ENCODE results near the gene EFHD1. TPM values are rescaled to one million over a fixed set of nuclear protein-coding genes. Genes with fewer than 3 reads are reported as not detected.

Gene EFHD1
- total RNA-seq, 1 donor = 3.6 TPM

GRCh38 chr2:232621186-232621585 lies 12.2 kb upstream of the EFHD1 start:
- H3K4me3 ChIP-seq (ENCODE audit: insufficient read depth, low read length) = no peak overlapping the region

GRCh38 chr2:232622563-232622962 lies 10.8 kb upstream of the EFHD1 start:
- Histone ChIP-seq H3K4me3 (ENCODE audit: insufficient read depth, low read length) (no peak overlapping the region), H3K9me3 (ENCODE audit: low read depth, low read length) (no peaks in the 10 kb centered on the region), H3K4me2 (ENCODE audit: insufficient read depth, low read length) (no peak overlapping the region), H3K27me3 (ENCODE audit: insufficient read depth, low read length) (peaks cover 3% of the 10 kb centered on the region), H3K36me3 (ENCODE audit: insufficient read depth, low read length) (no peaks in the 10 kb centered on the region), H3K27ac (ENCODE audit: low read depth, low read length) (no peak overlapping the region), H4K20me1 (ENCODE audit: insufficient read depth, low read length) (no peaks in the 10 kb centered on the region), H3K4me1 (ENCODE audit: insufficient read depth, low read length) (no peaks in the 10 kb centered on the region), H3K79me2 (ENCODE audit: insufficient read depth, low read length) (no peaks in the 10 kb centered on the region), H2AFZ (ENCODE audit: low read length) (no peak overlapping the region)
- DNase-seq (ENCODE audit: insufficient read length, low spot score, missing footprints) = no peak
- no peak for TF ChIP-seq CTCF (IDR thresholded peaks at IDR 0.05; ENCODE audit: extremely low read depth, low read depth, low read length)

More at GRCh38 chr2:232621186-232621585, 12.2 kb upstream of the EFHD1 start:
- Histone ChIP-seq H3K27me3 (ENCODE audit: insufficient read depth, low read length) (peaks cover 3% of the 10 kb centered on the region), H3K4me2 (ENCODE audit: insufficient read depth, low read length) (no peak overlapping the region), H3K4me1 (ENCODE audit: insufficient read depth, low read length) (no peaks in the 10 kb centered on the region), H3K9me3 (ENCODE audit: low read depth, low read length) (no peaks in the 10 kb centered on the region), H4K20me1 (ENCODE audit: insufficient read depth, low read length) (no peaks in the 10 kb centered on the region), H2AFZ (ENCODE audit: low read length) (no peak overlapping the region), H3K36me3 (ENCODE audit: insufficient read depth, low read length) (no peaks in the 10 kb centered on the region), H3K27ac (ENCODE audit: low read depth, low read length) (no peak overlapping the region), H3K79me2 (ENCODE audit: insufficient read depth, low read length) (no peaks in the 10 kb centered on the region)
- DNase-seq (ENCODE audit: insufficient read length, low spot score, missing footprints) = no peak
- TF ChIP-seq CTCF (IDR thresholded peaks at IDR 0.05; ENCODE audit: extremely low read depth, low read depth, low read length) = no peak

GRCh38 chr2:232623768-232624765 lies 9.3 kb upstream of the EFHD1 start:
- Histone ChIP-seq H3K36me3 (ENCODE audit: insufficient read depth, low read length) (no peaks in the 10 kb centered on the region), H3K9me3 (ENCODE audit: low read depth, low read length) (no peaks in the 10 kb centered on the region), H2AFZ (ENCODE audit: low read length) (no peak overlapping the region), H3K4me1 (ENCODE audit: insufficient read depth, low read length) (peaks cover 5% of the 10 kb centered on the region), H3K4me2 (ENCODE audit: insufficient read depth, low read length) (no peak overlapping the region), H3K27me3 (ENCODE audit: insufficient read depth, low read length) (peaks cover 6% of the 10 kb centered on the region), H4K20me1 (ENCODE audit: insufficient read depth, low read length) (no peaks in the 10 kb centered on the region), H3K79me2 (ENCODE audit: insufficient read depth, low read length) (no peaks in the 10 kb centered on the region), H3K4me3 (ENCODE audit: insufficient read depth, low read length) (no peak overlapping the region), H3K27ac (ENCODE audit: low read depth, low read length) (no peak overlapping the region)
- peak; percentile 55 for DNase-seq (ENCODE audit: insufficient read length, low spot score, missing footprints)
- TF ChIP-seq CTCF (IDR thresholded peaks at IDR 0.05; ENCODE audit: extremely low read depth, low read depth, low read length) = no peak

- no peak overlapping the region for H3K4me3 ChIP-seq (ENCODE audit: insufficient read depth, low read length)
- H3K4me1 ChIP-seq (ENCODE audit: insufficient read depth, low read length) = peaks cover 5% of the 10 kb centered on the region
- H4K20me1 ChIP-seq (ENCODE audit: insufficient read depth, low read length) = no peaks in the 10 kb centered on the region
- H3K9me3 ChIP-seq (ENCODE audit: low read depth, low read length) = no peaks in the 10 kb centered on the region
- no peak overlapping the region for H3K4me2 ChIP-seq (ENCODE audit: insufficient read depth, low read length)
- no peaks in the 10 kb centered on the region for H3K36me3 ChIP-seq (ENCODE audit: insufficient read depth, low read length)
- H3K27ac ChIP-seq (ENCODE audit: low read depth, low read length) = no peak overlapping the region
- no peak for DNase-seq (ENCODE audit: insufficient read length, low spot score, missing footprints)
- no peaks in the 10 kb centered on the region for H3K79me2 ChIP-seq (ENCODE audit: insufficient read depth, low read length)
- peaks cover 10% of the 10 kb centered on the region for H3K27me3 ChIP-seq (ENCODE audit: insufficient read depth, low read length)
- H2AFZ ChIP-seq (ENCODE audit: low read length) = no peak overlapping the region
- TF ChIP-seq CTCF (IDR thresholded peaks at IDR 0.05; ENCODE audit: extremely low read depth, low read depth, low read length) = no peak
These were observed 6.8 kb upstream of the EFHD1 start for GRCh38 chr2:232626584-232626983.

Measured in osteoblast (primary cell).